GM13977 (cell line): ENCODE data around the gene TOMM70.

Experiments
- DNase-seq: peaks from one replicate; pipeline ENCODE4 v3.0.0; 2012; ENCODE audit warnings: low spot score
- in situ Hi-C: fragments of 300-500 bp; cut with MboI; formaldehyde crosslinking; loops from one replicate; pipeline ENCODE4 v1.12.0; 2022; ENCODE audit warnings: low sequenced_read_pairs, low pct_unique_long_range_greater_than_20kb, mixed read lengths, inconsistent platforms; ENCODE audit not compliant: unreplicated experiment
- TF ChIP-seq, protein P1 (sequence below): IDR thresholded peaks from 2 replicates; pipeline ENCODE4 v1.5.1; 2012; ENCODE audit warnings: mild to moderate bottlenecking, control low read depth; ENCODE audit not compliant: insufficient read depth; ENCODE audit errors: extremely low read depth, missing control alignments

TOMM70 gene

DNA sequence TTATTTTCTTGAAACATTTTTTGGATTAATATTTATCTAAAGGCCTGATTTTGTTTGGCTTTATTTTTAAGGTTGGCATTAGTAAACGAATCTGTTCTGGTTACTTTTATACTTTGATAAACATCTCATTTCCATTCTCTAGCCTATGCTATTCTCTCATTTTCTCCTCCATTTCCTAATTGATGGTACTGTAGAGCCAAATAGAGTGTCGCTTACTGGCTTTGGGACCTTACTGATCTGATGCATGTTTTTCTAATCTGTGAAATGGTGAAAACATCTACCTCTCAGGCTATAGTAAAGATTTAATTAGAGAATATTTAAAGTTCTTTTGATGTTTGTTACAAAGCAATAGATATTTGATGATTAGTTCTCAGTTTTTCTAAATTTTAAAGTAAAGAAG is 2.0 kb upstream of the TOMM70 start:
- in situ Hi-C loops: no loop called here
- TF ChIP-seq, protein P1, sequence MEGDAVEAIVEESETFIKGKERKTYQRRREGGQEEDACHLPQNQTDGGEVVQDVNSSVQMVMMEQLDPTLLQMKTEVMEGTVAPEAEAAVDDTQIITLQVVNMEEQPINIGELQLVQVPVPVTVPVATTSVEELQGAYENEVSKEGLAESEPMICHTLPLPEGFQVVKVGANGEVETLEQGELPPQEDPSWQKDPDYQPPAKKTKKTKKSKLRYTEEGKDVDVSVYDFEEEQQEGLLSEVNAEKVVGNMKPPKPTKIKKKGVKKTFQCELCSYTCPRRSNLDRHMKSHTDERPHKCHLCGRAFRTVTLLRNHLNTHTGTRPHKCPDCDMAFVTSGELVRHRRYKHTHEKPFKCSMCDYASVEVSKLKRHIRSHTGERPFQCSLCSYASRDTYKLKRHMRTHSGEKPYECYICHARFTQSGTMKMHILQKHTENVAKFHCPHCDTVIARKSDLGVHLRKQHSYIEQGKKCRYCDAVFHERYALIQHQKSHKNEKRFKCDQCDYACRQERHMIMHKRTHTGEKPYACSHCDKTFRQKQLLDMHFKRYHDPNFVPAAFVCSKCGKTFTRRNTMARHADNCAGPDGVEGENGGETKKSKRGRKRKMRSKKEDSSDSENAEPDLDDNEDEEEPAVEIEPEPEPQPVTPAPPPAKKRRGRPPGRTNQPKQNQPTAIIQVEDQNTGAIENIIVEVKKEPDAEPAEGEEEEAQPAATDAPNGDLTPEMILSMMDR: no peak
- DNase-seq: no peak

DNA sequence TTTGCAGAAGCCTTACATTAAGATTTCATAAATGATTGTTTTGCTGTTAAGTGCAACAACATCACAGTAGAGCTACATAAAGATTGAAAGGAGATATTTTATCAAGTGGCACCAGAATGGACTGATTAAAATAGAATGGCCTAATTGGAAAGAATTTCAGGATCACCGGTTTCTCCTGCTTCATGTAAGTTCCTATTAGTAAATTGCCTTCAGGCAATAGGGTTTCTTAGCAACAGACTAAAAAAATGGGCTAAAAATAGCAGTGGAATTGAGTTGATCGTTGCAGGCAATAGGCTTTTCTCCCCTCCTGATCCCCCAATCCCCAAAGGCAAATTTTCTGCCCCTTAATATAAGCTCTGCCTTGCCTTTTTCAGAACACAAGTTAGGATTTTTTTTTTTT is 1.4 kb upstream of the TOMM70 start:
- TF ChIP-seq, protein P1: no peak
- DNase-seq: no peak
- in situ Hi-C loops: no loop called here

- in situ Hi-C loops: no loop called here
- TF ChIP-seq, protein P1: no peak
- DNase-seq: peak; percentile 17
Observed at GRCh38 chr3:100401674-100402041, 769 bp upstream of the TOMM70 start.

DNA sequence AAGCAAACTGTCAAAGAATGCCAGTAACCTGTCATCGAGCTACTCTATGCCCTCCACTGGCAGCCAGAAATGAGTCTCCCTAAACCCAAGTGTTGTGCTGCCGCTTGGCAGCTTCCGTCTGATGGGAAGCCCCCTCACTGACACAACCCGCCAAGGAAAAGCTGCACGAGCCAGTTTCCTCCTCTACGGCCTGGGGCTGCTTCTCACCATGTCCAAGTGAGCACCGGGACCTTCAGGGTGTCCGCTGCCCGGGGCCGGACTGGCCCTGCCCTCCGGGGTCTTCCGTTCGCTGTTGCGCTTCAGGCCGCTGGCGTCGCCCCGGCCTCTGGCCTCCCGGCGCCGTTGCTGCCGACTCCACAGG is 490 bp downstream of the TOMM70 start:
- TF ChIP-seq, protein P1: no peak
- peak; percentile 11 for DNase-seq
- in situ Hi-C loops: no loop called here

GRCh38 chr3:100399341-100400071 is 1.4 kb downstream of the TOMM70 start:
- DNase-seq: no peak
- in situ Hi-C loops: no loop called here
- TF ChIP-seq, protein P1: no peak

DNA sequence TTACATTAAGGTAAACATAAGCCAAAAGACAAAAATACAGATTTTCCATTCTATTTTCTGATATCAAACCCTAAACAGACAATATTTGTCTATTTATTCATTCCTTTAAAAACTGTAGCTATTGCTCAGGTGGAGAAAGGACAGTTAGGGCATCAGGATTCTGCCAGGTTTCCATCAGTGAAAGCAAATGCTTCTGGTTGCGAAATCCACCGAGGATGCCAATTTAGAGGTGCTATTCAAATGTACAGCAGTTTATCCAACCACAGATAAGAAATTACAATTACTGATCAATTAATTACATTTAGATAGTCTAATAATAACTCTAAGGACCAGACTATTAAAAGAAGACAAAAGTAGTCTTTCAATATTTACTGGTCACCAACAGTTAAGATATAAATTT is 3.9 kb downstream of the TOMM70 start:
- in situ Hi-C loops: no loop called here
- TF ChIP-seq, protein P1: no peak
- DNase-seq: no peak
